H7 (cell line): ENCODE measurements around the gene FBXO45. TPM values are rescaled to one million over a fixed set of nuclear protein-coding genes. Genes with fewer than 3 reads are reported as not detected.
"Not testable (repeated sequence)": the region's sequence is repeated elsewhere in the genome, so short reads cannot be mapped to it uniquely, and the experiment has no call there.

Experiments used
- DNase-seq: peaks from one replicate; pipeline ENCODE4 v3.0.0; 2012
- H3K27me3 ChIP-seq: 2 replicates; pipeline ENCODE4 v1.6.0; 2011; ENCODE audit warnings: mild to moderate bottlenecking, low read length; ENCODE audit not compliant: control insufficient read depth, insufficient read depth
- H3K36me3 ChIP-seq: replicated peaks from 2 replicates; pipeline ENCODE4 v1.5.1; 2011; ENCODE audit warnings: low read length; ENCODE audit not compliant: control insufficient read depth, insufficient read depth
- H3K4me3 ChIP-seq: 2 replicates; pipeline ENCODE4 v1.5.1; 2011; ENCODE audit warnings: low read depth, mild to moderate bottlenecking, control low read depth, low read length, moderate library complexity; ENCODE audit not compliant: insufficient read depth
- total RNA-seq: library from RNA; depleted of rRNA; stranded (reverse); fragments of >200 nt; shearing (Covaris generic); gene quantifications from 2 replicates; pipeline ENCODE4 v1.2.3, GENCODE V29; 2014; rRNA removed

Gene FBXO45
- total RNA-seq, 1 experiment from 2014 or later: 15.6 TPM

GRCh38 chr3:196634829-196635228, 66.4 kb downstream of the FBXO45 start:
- Histone ChIP-seq H3K27me3 (peaks cover 9% of the 10 kb centered on the region), H3K36me3 (no peaks in the 10 kb centered on the region), H3K4me3 (no peak overlapping the region)
- DNase-seq: no peak

GRCh38 chr3:196636369-196637349, 68.2 kb downstream of the FBXO45 start:
- H3K36me3 ChIP-seq: no peaks in the 10 kb centered on the region
- no peak for DNase-seq
- peaks cover 11% of the 10 kb centered on the region for H3K27me3 ChIP-seq
- no peak overlapping the region for H3K4me3 ChIP-seq

- DNase-seq, H3K4me3 ChIP-seq, H3K36me3 ChIP-seq: not testable (repeated sequence)
- H3K27me3 ChIP-seq: peaks cover 11% of the 10 kb centered on the region
Measured at GRCh38 chr3:196637941-196638340, 69.5 kb downstream of the FBXO45 start.

Other genes with a start within 250 kb of the FBXO45 start
- gene TM4SF19, start 230.3 kb upstream of the FBXO45 start, total RNA-seq: not detected in 2 replicates
- gene UBXN7, start 136.2 kb upstream of the FBXO45 start, total RNA-seq: 14.4 and 23.2 TPM in 2 replicates
- 30.1 and 50.3 TPM in 2 replicates for gene RNF168, start 64.9 kb upstream of the FBXO45 start, total RNA-seq
- not detected in 2 replicates for gene SMCO1, start 53.3 kb upstream of the FBXO45 start, total RNA-seq
- gene WDR53, start 106 bp upstream of the FBXO45 start, total RNA-seq: 10.1 and 10.8 TPM in 2 replicates
- gene NRROS, start 71.0 kb downstream of the FBXO45 start, total RNA-seq: 5.3 and 5.7 TPM in 2 replicates
- gene CEP19, start 143.6 kb downstream of the FBXO45 start, total RNA-seq: 1.8 and 3.7 TPM in 2 replicates
- gene PIGX, start 143.7 kb downstream of the FBXO45 start, total RNA-seq: 18.0 and 25.9 TPM in 2 replicates
- 20.0 and 32.0 TPM in 2 replicates for gene PAK2, start 171.2 kb downstream of the FBXO45 start, total RNA-seq